H9 (cell line): ENCODE data around the gene TCP11L1. TPM values are rescaled to one million over a fixed set of nuclear protein-coding genes. Genes with fewer than 3 reads are reported as not detected.

Source experiments
- DNase-seq: peaks from one replicate; pipeline ENCODE4 v3.0.0-alpha.2; 2017
- H2AFZ ChIP-seq: one replicate; pipeline ENCODE4 v1.6.1; 2013; ENCODE audit warnings: mild to moderate bottlenecking, low read length, control low read depth, moderate library complexity
- H2AK5ac ChIP-seq: 2 replicates; pipeline ENCODE4 v1.6.1; 2013; ENCODE audit warnings: low read length, control low read depth, mixed read lengths; ENCODE audit not compliant: insufficient read length
- H2BK120ac ChIP-seq: one replicate; pipeline ENCODE4 v1.6.1; 2013; ENCODE audit warnings: low read depth, mild to moderate bottlenecking, low read length, control low read depth, inconsistent platforms; ENCODE audit not compliant: poor library complexity, severe bottlenecking
- H2BK12ac ChIP-seq: 2 replicates; pipeline ENCODE4 v1.6.1; 2013; ENCODE audit warnings: low read length, control low read depth, mixed read lengths, low read depth; ENCODE audit not compliant: insufficient read length
- H2BK15ac ChIP-seq: 2 replicates; pipeline ENCODE4 v1.6.1; 2013; ENCODE audit warnings: low read depth, low read length, control low read depth
- H2BK20ac ChIP-seq: one replicate; pipeline ENCODE4 v1.6.1; 2013; ENCODE audit warnings: low read depth, mild to moderate bottlenecking, low read length, control low read depth, inconsistent platforms; ENCODE audit not compliant: poor library complexity, severe bottlenecking
- H2BK5ac ChIP-seq: 2 replicates; pipeline ENCODE4 v1.6.1; 2013; ENCODE audit warnings: low read length, control low read depth, mixed read lengths; ENCODE audit not compliant: insufficient read length
- H3K14ac ChIP-seq: 2 replicates; pipeline ENCODE4 v1.6.1; 2013; ENCODE audit warnings: low read length, control low read depth; ENCODE audit not compliant: insufficient read depth
- H3K18ac ChIP-seq: 2 replicates; pipeline ENCODE4 v1.6.1; 2013; ENCODE audit warnings: low read depth, mild to moderate bottlenecking, mixed read lengths, low read length, control low read depth; ENCODE audit not compliant: insufficient read length
- H3K23ac ChIP-seq: 2 replicates; pipeline ENCODE4 v1.6.1; 2013; ENCODE audit warnings: low read length, control low read depth, mixed read lengths, low read depth; ENCODE audit not compliant: insufficient read length
- H3K23me2 ChIP-seq: 2 replicates; pipeline ENCODE4 v1.6.1; 2013; ENCODE audit warnings: low read depth, mild to moderate bottlenecking, mixed read lengths, low read length, control low read depth; ENCODE audit not compliant: insufficient read length, poor library complexity, severe bottlenecking
- H3K27ac ChIP-seq: 2 replicates; pipeline ENCODE4 v1.5.1; 2013; ENCODE audit warnings: low read length, control low read depth, mixed read lengths, low read depth; ENCODE audit not compliant: insufficient read length
- H3K27me3 ChIP-seq: 2 replicates; pipeline ENCODE4 v1.6.1; 2013; ENCODE audit warnings: low read length, control low read depth, inconsistent platforms; ENCODE audit not compliant: insufficient read depth
- H3K4ac ChIP-seq: 2 replicates; pipeline ENCODE4 v1.6.1; 2013; ENCODE audit warnings: low read depth, mild to moderate bottlenecking, control low read depth, inconsistent platforms, low read length, moderate library complexity
- H3K4me1 ChIP-seq: 2 replicates; pipeline ENCODE4 v1.6.1; 2013; ENCODE audit warnings: low read length, control low read depth, inconsistent platforms; ENCODE audit not compliant: insufficient read depth
- H3K4me2 ChIP-seq: 2 replicates; pipeline ENCODE4 v1.6.1; 2013; ENCODE audit warnings: low read length, control low read depth, mixed read lengths; ENCODE audit not compliant: insufficient read length, insufficient read depth
- H3K56ac ChIP-seq: 2 replicates; pipeline ENCODE4 v1.6.1; 2013; ENCODE audit warnings: low read depth, mild to moderate bottlenecking, mixed read lengths, low read length, control low read depth; ENCODE audit not compliant: insufficient read length
- H3K79me1 ChIP-seq: 2 replicates; pipeline ENCODE4 v1.6.1; 2013; ENCODE audit warnings: low read depth, mild to moderate bottlenecking, moderate library complexity, low read length, control low read depth, inconsistent platforms; ENCODE audit not compliant: insufficient read depth, poor library complexity, severe bottlenecking
- H3K79me2 ChIP-seq: 2 replicates; pipeline ENCODE4 v1.6.1; 2013; ENCODE audit warnings: low read length, control low read depth, inconsistent platforms; ENCODE audit not compliant: insufficient read depth
- H3K9ac ChIP-seq: 2 replicates; pipeline ENCODE4 v1.6.1; 2013; ENCODE audit warnings: low read length, control low read depth, mixed read lengths; ENCODE audit not compliant: insufficient read length; ENCODE audit errors: extremely low read depth
- H3K9me3 ChIP-seq: one replicate; pipeline ENCODE4 v1.6.1; 2013; ENCODE audit warnings: low read depth, low read length, inconsistent platforms; ENCODE audit not compliant: control insufficient read depth
- H3T11ph ChIP-seq: one replicate; pipeline ENCODE4 v1.6.1; 2013; ENCODE audit warnings: mild to moderate bottlenecking, low read length, control low read depth, inconsistent platforms
- H4K20me1 ChIP-seq: one replicate; pipeline ENCODE4 v1.6.1; 2013; ENCODE audit not compliant: control insufficient read depth, insufficient read length, insufficient read depth
- H4K5ac ChIP-seq: 2 replicates; pipeline ENCODE4 v1.6.1; 2013; ENCODE audit warnings: low read depth, mild to moderate bottlenecking, mixed read lengths, low read length, control low read depth; ENCODE audit not compliant: insufficient read length
- H4K8ac ChIP-seq: replicated peaks from 2 replicates; pipeline ENCODE4 v1.6.1; 2013; ENCODE audit warnings: low read length, control low read depth, mixed read lengths, low read depth; ENCODE audit not compliant: insufficient read length
- H4K91ac ChIP-seq: 2 replicates; pipeline ENCODE4 v1.6.1; 2013; ENCODE audit warnings: low read depth, mild to moderate bottlenecking, moderate library complexity, mixed read lengths, low read length, control low read depth; ENCODE audit not compliant: insufficient read length
- H3K27ac Mint-ChIP-seq, 3 experiments: 2 replicates in 2 of 3; 3 replicates in 1 of 3; pipeline ENCODE4 v1.8.0; 2020 to 2021; ENCODE audit warnings: mixed read lengths in 3 of 3, mild to moderate bottlenecking in 1 of 3, moderate library complexity in 1 of 3
- H3K27me3 Mint-ChIP-seq: 2 replicates; pipeline ENCODE4 v1.8.0; 2021; ENCODE audit warnings: low read depth, mild to moderate bottlenecking, moderate library complexity, mixed read lengths
- H3K36me3 Mint-ChIP-seq, 3 experiments: 2 replicates in 2 of 3; 3 replicates in 1 of 3; pipeline ENCODE4 v1.8.0; 2020 to 2021; ENCODE audit warnings: low read depth in 3 of 3, mixed read lengths in 3 of 3; ENCODE audit not compliant: insufficient read depth in 1 of 3
- H3K4me1 Mint-ChIP-seq, 2 experiments: 2 replicates each; pipeline ENCODE4 v1.8.0; 2020; ENCODE audit warnings: mixed read lengths in 2 of 2
- H3K4me3 Mint-ChIP-seq, 2 experiments: 2 replicates in 1 of 2; 3 replicates in 1 of 2; pipeline ENCODE4 v1.8.0; 2020 to 2021; ENCODE audit warnings: mild to moderate bottlenecking in 2 of 2, mixed read lengths in 2 of 2, moderate library complexity in 1 of 2
- H3K9me3 Mint-ChIP-seq, 2 experiments: 2 replicates in 1 of 2; 3 replicates in 1 of 2; pipeline ENCODE4 v1.8.0; 2020; ENCODE audit warnings: mild to moderate bottlenecking in 2 of 2, mixed read lengths in 2 of 2, moderate library complexity in 1 of 2
- CTCF ChIP-seq: fragments of 200-600 bp; sonication (generic); conservative IDR thresholded peaks from 3 replicates; pipeline ENCODE4 v1.8.0; 2021; ENCODE audit warnings: antibody characterized with exemption, mild to moderate bottlenecking
- WGBS: extraction: QIAGEN DNeasy Blood & Tissue Kit; methylation state at CpG from one replicate; pipeline ENCODE4 v1.1.7; 2013; ENCODE audit warnings: missing lambda C conversion rate, low lambda C conversion rate, mixed read lengths; ENCODE audit not compliant: insufficient read length; ENCODE audit errors: extremely low coverage; 5-methylcytosine and 5-hydroxymethylcytosine counted together
- total RNA-seq: library from RNA; stranded (reverse); gene quantifications from 2 replicates; pipeline ENCODE4 v1.2.1, GENCODE V29; 2021

TCP11L1 gene
- total RNA-seq, 1 experiment from 2014 or later = 20.3 TPM

- Mint-ChIP-seq H3K27ac (peak overlapping the region in 1 of 3 experiments; percentile 72; a peak in 3 of 7 replicates), H3K4me1 (peaks cover 11 to 12% of the 10 kb centered on the region in 2 experiments), H3K4me3 (peak overlapping the region; percentile 77 to 90), H3K27me3 (no peaks in the 10 kb centered on the region), H3K9me3 (no peaks in the 10 kb centered on the region; a peak in 1 of 5 replicates), H3K36me3 (peaks cover 14 to 19% (median 18%) of the 10 kb centered on the region in 3 experiments; a peak in 6 of 7 replicates)
- TF ChIP-seq CTCF = no peak
- Histone ChIP-seq H3K9ac (peak overlapping the region; percentile 84), H4K91ac (no peak overlapping the region), H2AK5ac (no peak overlapping the region), H3K79me2 (no peaks in the 10 kb centered on the region), H2BK12ac (no peak overlapping the region), H4K20me1 (no peaks in the 10 kb centered on the region), H4K5ac (peak overlapping the region; percentile 1), H3K4ac (no peak overlapping the region), H2BK15ac (no peak overlapping the region; the same call in 1 of the 2 replicates), H2BK5ac (no peak overlapping the region), H3K56ac (no peak overlapping the region), H3T11ph (no peak overlapping the region), H3K27me3 (no peaks in the 10 kb centered on the region), H3K23ac (no peak overlapping the region), H2AFZ (no peak overlapping the region), H3K4me1 (no peaks in the 10 kb centered on the region; the same call in 1 of the 2 replicates), H3K18ac (peak overlapping the region; percentile 94), H4K8ac (no peak overlapping the region), H3K4me2 (peak overlapping the region; percentile 92), H3K27ac (no peak overlapping the region), H3K79me1 (no peaks in the 10 kb centered on the region), H3K14ac (0 out of 2 replicates have a peak overlapping the region, but pooled peaks have one; percentile 90), H3K23me2 (peaks cover 5% of the 10 kb centered on the region), H2BK20ac (no peak overlapping the region), H2BK120ac (no peak overlapping the region), H3K9me3 (no peaks in the 10 kb centered on the region)
- WGBS = no CpG with 5 or more reads among the region's 30 CpGs
- DNase-seq = no peak
Measured at GRCh38 chr11:33040033-33040861, 875 bp downstream of the TCP11L1 start.
